ENCODE measurements around the gene WDCP.
"Not testable (repeated sequence)": the region's sequence is repeated elsewhere in the genome, so short reads cannot be mapped to it uniquely, and the experiment has no call there.

The WDCP gene

DNA sequence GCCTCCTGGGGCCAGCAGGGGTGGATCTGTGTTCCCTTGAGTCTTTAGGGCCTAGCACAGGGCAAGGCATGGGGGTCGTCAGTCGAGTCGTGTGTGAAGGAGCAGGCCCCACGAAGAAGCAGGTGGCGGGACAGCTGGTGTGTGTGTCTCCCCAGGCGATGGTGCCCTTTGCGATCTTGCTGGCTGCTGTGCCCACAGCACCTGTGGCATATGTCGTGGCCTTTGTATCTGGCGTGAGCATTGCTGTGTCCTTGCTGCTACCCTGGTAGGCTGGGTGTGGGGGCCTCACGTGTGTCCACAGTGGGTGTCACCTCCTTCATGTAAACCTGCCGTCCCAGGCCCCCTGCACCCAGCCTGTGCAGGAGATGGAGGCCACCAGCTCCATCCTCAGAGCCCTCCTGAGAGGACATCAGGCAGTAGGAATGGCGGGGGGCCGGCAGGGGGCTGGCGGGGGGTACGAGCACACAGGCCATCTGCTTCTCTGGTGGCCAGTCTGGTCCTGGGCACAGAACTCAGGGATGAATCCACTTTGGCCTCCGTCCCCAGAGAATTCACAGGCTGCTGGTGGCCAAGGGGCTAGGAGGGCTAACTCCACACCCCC, 24.1 kb downstream of the WDCP start:
- DNase-seq (ENCODE audit: low read depth in 4 of 4, low spot score in 1 of 4): no peak

DNA sequence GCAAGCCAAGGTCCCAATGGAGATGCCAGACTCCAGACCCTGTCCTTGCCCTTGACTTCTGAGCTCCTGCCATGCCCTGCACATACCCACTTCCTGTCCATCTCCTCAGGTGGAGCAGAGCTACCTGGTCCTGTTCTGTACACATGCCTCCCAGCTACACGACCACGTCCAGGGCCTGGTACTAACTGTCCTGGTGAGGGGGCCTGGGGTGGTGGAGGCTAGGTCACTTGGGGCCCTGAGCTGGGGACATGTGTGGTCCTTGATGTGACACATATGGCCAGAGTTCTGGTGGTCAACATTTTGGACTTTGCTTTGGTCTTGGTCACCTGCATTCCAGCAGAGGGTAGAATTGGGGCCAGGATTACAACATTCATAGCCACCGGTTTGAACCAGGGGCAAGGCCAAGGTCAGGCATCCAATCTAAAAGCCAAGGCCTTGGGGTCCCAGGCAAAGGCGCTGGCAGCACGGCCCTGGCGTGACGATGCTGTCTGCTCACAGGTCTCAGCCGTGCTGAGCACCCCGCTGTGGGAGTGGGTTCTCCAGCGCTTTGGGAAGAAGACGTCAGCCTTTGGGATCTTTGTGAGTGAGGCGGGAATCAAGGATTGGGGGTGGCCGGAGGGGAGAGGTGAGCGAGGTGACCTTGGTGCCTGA, 24.7 kb downstream of the WDCP start:
- no peak for DNase-seq (ENCODE audit: low read depth in 4 of 4, low spot score in 1 of 4)

DNA sequence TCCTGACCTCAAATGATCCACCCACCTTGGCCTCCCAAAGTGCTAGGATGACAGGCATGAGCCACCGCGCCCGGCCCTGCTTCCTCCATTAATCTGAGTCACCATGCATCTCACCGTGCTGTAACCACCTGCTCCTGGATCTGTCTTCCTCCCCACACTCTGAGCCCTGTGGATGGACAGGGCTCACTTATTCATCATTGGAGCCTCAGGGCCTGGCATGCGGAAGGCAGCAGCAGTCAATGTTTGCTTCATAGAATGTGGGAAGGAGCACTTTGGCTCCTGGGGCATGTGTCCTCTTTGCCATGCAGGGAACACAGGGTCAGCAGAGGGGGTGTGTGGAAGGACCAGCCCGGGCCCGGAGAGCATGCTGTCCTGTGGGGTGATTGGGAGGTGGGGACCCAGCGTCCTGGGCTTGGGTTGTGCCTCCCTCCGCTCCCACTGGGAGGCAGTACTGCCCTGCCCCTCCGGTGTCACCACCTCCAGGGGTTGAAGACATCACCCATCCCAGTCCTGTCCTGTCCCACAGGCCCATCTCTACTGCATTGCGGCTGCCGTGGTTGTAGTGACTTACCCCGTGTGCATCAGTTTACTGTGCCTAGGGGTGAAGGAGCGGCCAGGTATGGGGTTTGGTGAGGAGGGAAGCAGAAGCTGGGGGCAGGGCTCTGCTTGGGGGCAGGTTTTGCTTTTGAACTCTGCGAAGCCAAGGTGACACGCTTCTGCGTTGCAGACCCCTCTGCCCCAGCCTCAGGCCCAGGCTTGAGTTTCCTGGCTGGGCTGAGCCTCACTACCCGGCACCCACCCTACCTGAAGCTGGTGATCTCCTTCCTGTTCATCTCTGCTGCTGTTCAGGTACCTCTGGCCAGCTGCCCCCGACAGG, 25.8 kb downstream of the WDCP start:
- DNase-seq (ENCODE audit: low read depth in 4 of 4, low spot score in 1 of 4): no peak

DNA sequence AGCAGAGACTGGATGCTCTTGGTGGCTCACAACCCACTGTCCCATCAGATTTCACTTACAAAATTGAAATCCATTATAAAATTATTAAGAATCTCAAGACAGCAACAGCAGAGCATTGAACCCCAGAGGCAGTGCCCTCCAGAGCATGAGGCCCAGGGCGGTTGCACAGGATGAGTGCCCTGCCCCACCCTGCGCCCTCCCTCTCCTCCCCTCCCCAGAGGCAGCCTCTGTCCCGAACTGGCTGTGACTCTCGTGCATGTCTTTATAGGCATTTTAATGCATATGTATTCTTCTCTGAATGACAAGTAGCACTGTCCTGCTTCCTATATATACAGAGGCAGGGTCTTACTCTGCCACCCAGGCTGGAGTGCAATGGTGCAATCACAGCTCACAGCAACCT, 26.9 kb downstream of the WDCP start:
- DNase-seq (ENCODE audit: low read depth in 4 of 4, low spot score in 1 of 4): no peak

DNA sequence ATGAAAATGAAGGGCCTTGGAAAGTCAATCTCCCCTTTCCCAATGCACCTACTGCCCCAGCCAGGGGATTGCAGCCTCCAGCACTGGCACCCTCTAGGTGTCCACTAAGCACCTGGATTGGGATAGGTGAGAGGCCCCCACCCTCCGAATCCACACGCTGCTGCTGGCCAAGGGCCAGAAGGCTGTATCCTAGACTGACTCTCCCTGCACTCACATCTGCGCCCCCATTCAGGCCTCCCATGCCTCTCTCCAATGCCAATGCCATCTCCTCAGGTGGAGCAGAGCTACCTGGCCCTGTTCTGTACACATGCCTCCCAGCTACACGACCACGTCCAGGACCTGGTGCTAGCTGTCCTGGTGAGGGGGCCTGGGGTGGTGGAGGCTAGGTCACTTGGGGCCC, 27.5 kb downstream of the WDCP start:
- no peak for DNase-seq (ENCODE audit: low read depth in 4 of 4, low spot score in 1 of 4)

DNA sequence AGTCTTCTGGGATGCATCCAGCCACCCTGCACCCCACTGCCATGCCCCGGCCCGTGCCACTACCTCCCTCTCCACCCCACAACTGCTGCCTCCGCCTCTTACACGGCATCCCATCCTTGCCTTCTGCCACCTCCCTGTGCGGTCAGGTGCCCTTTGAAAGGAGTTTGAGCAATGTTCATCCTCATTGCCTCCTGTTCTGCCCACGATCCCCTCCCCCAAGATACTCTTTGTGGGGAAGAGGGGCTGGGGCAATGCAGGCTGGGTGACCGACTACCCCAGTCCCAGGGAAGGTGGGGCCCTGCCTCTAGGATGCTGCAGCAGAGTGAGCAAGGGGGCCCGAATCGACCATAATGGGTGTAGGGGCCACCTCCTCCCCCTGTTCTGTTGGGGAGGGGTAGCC, 28.9 kb downstream of the WDCP start:
- no peak for DNase-seq (ENCODE audit: low read depth in 4 of 4, low spot score in 1 of 4)

DNA sequence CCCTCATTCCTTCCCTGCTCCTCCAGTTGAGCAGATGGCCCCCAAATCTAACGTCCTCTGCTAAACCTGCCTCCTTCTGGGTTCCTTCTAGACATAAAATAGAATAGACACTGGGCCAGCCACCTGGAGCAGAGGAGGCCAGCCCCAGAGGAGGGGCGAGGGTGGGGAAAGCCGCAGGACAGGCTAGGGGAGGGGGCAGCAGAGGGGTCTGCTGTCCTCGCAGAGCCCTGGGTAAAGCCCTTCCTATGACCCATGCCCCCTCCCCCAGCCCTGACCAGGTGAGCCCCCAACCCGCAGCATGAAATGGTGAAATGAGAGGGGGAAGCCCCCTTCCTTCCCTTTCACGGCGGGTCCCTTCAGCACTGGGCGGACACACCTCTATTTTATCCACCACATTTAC, 29.5 kb downstream of the WDCP start:
- no peak for DNase-seq (ENCODE audit: low read depth in 4 of 4, low spot score in 1 of 4)

DNA sequence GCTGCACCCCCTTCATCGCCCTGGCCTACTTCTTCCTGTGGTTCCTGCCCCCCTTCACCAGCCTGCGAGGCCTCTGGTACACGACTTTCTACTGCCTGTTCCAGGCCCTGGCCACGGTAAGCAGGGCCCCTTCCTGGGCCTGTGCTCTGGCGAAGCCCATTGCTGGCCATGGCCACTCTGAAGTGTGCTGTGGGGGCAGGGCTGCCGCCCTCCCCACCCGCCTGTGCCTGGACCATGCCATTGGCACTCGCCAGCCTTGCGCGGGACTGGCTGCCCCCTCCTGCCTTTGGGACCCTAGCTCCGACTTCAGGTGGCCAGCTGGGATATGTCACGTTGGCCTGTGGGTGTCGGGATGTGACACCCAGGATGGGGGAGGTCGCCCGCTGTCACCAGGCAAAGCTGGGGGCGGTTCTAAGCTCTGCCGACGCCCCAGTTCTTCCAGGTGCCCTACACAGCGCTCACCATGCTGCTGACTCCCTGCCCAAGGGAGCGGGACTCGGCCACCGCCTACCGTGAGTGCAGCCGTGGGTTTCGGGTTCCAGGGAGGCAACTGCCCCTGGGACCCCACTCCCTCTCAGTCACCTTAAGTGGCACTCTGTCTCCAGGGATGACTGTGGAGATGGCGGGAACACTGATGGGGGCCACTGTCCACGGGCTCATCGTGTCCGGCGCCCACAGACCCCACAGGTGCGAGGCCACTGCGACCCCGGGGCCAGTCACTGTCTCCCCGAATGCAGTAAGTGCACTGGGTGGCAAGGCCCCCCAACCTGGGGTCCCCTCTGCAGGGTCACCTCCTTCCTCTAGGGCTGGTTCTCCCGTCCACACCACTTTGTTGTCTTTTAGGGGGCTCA, 30.1 kb downstream of the WDCP start:
- DNase-seq (ENCODE audit: low read depth in 4 of 4, low spot score in 1 of 4): no peak

DNA sequence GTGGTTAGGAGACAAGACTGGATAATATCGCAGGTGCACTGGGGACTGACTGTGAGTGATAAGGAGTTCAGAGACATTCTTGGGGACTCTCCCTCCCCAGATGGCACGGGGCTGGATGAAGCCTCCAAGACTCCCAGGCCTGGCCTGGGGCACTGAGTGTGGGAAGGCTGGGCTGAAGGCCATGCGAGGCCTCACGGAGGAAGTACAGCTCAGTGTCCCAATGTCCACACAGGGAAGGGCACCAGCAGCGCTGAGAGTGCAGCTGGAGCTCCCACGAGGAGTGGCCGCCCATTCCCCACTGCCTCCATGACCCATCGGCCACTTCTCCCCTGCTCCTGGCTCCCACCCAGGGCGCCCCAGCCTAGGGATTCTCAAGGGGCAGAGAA, 30.8 kb downstream of the WDCP start:
- DNase-seq (ENCODE audit: low read depth in 4 of 4, low spot score in 1 of 4): no peak

DNA sequence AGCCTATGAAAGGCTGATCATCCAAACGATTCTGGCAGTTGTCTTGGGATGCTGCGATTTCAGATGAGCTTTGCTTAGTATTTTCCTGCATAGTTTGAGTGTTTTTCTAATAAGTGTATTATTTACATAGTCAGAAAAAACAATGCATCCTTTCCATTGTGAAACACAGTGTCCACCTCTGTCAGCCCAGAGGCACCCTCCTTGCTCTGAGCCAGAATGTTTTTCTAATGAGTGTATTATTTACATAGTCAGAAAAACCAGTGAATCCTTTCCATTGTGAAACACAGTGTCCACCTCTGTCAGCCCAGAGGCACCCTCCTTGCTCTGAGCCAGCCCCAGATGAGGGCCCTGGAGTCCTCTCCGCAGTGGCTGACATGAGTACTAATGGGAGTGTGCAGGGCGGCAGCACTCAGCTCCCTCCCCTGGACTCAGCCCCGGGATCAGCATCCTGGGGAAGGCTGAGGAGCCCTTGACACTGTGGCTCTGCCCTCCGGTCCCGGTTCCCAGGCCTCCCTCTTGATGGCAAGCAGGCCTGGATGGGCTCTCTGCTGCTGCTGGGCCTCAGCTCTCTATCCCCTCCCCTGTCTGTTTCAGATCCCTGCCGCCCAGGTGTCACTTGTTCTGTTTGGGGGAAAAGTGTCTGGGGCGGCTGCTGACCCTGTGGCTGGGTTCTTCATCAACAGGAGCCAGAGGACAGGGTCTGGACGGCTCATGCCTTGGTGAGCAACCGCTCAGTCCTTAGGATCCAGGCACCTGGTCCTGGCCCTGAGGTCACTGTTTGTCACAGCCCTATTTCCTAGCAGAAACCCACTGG, 31.4 kb downstream of the WDCP start:
- no peak for DNase-seq (ENCODE audit: low read depth in 4 of 4, low spot score in 1 of 4)

DNA sequence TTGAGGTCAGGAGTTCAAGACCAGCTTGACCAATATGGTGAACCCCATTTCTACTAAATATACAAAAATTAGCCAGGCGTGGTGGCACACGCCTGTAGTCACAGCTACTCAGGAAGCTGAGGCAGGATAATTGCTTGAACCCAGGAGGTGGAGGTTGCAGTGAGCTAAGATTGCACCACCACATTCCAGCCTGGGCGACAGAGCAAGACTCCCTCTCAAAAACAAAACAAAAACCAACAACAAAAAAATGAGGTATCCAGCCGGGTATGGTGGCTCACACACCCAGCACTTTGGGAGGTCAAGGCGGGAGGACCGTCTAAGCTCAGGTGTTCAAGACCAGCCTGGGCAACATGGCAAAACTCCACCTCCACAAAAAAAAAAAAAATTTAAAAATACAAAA, 32.3 kb downstream of the WDCP start:
- not testable (repeated sequence) for DNase-seq (ENCODE audit: low read depth in 4 of 4, low spot score in 1 of 4)

DNA sequence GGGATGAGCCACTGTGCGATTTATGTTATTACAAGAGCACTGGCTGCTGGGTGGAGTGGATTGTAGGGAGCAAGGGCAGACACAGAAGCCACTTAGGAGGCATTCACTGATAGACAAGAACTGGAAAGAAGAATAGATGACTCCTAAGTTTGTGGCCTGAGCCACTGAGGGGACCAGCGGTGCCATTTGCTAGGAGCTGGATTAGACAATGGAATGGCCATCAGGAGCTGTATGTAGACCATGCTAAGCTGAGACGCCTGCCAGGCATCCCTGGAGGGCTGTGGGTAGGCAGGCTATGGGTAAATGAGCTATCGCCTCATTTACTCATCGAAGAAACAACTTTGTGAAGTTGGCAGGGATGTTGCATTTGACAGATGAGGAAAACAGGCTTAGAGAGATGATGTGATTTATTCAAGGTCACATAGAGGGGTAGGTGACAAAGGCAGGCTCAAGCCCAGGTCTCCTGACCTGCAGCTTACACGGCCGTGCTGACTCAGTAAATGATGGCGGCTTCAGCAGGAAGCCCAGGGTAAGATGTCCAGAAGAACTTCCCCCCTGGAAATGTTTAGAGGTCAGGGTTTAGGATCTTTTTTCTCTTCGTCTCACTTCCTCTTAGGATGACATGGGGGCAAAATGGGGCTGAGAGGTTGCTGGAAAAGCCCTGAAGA, 34.5 kb downstream of the WDCP start:
- no peak for DNase-seq (ENCODE audit: low read depth in 4 of 4, low spot score in 1 of 4)

DNA sequence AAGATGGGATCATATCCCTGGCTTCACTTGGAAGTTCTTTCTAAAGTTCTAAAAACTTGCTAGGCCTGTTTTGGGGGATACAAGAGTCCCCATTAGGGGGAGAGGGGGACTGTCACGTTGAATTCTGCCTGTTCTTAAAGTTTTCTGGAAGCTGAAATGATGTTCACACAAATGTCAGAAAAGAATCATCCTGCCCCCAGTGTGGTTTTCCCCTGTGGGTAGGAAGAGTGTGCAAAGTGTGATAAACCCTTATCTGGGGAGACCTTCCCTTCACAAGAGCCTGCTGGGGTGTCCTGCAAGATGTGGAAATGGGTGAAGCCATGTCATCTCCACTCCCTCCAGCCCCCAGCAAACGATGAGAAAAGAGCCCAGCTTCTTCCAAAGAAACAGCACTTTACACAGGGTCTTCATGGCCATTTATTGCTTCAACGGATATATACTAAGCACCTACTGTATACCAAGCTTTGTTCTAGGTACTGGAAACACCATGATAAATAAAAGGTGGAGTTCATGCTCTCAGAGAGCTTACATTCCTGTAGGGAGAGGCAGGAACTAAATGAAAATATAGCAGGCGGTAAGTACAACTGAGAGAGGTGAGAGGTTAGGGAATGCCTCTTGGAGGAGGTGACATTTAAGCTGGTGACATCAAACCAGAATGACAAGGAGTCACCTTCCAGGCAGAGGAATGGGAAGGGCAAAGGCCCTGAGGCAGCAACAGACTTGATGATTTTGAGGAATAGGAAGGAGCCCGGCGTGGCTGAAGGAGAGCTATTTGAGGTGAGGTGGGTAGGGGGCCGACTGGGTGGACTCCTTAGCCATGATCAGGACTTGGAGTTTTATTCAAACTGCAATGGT, 35.7 kb downstream of the WDCP start:
- DNase-seq (ENCODE audit: low read depth in 4 of 4, low spot score in 1 of 4): no peak

DNA sequence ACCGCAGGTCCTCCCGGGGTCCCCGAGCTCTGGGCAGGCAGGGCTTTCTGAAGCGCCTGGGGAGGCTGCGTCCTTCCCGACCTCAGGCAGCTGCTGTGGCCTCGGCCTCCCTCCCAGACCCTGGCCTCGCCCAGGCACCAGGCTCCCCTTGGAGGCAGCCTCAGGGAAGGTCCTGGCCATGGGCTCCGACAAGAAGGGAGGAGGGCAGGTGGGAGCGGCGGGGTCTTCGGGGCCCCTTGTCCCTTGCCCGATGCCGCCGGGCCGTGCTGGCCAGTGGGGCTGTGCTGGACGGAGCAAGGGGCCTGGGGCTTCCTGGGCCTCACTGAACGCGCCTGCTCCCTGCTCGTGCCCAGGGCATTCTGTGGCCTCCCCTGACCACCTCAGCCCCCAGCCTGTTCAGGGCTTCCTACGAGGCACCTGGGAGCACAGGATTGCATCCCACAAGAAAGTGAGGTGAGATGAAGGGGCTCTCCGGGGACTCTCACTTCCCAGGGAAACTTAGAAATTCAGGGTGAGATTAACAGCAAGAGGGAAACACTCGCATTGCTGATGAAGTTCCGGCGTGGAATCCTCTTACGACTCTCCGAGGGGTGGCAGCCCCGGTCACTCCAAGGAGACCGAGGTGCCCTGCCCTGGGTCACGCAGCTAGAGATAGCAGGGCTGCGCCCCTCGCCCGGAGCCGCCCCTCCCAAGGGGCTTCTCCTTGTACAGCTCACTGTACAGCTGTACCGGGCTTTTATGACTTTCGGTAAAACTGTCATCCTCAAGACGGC, 36.5 kb downstream of the WDCP start:
- DNase-seq (ENCODE audit: low read depth in 4 of 4, low spot score in 1 of 4): no peak

DNA sequence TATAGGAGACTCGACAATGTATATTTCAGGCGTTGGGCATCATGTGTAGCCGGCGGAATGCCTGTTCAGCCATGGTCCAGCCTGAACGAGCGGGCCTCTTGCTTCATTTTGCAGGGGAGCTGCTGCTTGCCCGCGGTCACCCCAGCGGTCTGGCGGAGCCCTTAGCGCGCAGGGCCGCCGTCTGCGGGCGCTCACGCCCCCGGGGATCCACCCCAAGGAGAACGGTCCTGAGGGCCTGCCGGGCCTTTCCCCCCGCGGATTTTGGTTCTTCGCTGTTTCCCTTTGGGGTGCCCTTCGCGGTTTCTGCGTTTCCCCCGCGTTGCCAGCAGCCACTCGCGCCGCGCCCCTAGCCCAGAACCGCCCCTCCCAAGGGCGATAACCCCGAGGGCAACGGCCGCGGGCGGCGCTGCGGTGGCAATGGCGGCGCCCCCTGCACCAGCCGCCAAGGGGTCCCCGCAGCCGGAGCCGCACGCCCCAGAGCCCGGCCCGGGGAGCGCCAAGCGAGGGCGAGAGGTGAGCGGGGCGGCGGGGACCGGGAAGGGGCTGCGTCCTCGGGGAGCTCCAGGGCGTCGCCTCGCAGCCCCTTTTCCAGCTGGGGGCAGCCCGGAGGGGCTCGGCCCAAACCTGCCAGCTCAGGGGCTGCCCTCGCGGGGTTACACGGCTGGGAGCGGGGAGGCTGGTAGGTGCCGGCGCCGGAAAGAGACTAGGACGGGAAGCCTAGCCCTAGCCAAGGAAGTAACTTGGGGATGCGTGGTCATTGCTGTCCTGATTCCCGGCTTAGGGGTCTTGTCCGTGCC, 37.3 kb downstream of the WDCP start, which contains the start of gene MFSD2B:
MFSD2B (plus strand) TSS at position 406 of the 797 bp plus-strand sequence; CDS start at position 418, 12 bp downstream.
- no peak for DNase-seq (ENCODE audit: low read depth in 4 of 4, low spot score in 1 of 4)

DNA sequence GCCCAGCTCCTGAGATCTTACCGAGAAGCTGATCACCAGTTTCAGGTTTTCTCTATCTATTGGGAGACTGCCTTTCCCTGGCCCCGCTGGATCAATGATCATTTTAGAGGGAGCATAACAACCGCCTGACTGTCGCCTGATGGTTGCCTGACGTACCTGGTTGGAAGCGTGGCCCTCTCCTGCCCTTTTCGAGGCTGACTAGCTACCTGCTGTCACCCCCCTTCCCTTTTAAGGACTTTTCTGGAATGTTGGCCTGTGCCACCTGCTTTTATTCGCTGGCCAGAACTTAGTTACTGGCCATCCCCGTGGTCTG, 37.9 kb downstream of the WDCP start:
- DNase-seq (ENCODE audit: low read depth in 4 of 4, low spot score in 1 of 4): no peak

DNA sequence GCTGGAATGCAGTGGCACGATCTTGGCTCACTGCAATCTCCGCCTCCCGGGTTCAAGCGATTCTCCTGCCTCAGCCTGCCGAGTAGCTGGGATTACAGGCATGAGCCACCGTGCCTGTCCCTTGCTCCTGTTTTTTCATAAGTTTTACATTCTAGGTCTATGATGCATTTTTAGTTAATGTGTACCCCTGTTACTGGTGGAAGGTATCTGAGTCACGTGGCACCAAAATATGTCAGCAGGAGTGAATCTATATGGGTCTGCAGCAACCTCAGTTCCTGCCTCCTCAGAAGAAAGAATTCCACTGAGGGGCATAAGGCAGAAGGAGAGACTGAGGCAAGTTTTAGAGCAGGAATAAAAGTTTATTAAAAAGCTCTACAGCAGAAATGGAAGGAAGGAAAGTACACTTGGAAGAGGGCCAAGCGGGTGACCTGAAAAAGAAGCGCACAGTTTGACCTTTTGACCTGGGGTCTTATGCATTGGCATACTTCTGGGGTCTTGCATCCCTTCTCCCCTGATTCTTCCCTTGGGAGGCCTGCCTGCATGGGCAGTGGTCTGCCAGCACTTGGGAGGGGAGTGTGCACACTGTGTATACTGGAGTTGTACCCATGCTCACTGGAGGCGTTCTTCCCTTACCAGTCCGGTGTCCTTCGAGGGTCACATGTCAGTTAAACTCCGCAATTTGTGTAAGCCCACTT, 38.4 kb downstream of the WDCP start:
- no peak for DNase-seq (ENCODE audit: low read depth in 4 of 4, low spot score in 1 of 4)
